Kidney capillary endothelial cell (primary cell): ENCODE data around the gene CFAP20DC.
"Not testable (repeated sequence)": the region's sequence is repeated elsewhere in the genome, so short reads cannot be mapped to it uniquely, and the experiment has no call there.

ENCODE experiments used
- DNase-seq: peaks from one replicate; pipeline ENCODE4 v3.0.0-alpha.2; 2018; ENCODE audit warnings: low spot score

The CFAP20DC gene

DNA sequence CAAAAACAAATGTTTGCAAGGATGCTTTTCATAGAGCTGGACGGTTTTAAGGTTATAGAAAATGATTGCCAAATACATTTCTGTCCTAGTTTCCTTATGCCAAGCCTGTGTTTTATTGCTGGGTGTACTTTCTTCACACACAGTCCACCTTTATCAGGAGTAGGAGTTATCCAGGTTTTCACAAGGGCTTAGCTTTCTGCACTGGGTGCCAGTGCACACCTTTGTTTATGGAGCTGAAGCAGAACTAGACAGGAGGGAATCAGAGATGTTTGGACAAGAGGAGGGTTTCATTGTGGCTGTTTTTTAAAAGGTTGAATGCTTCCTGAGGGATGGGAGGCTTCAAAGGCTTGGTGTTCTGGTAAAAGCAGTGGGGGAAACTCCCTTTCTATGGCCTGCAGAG lies 353.7 kb downstream of the CFAP20DC start:
- DNase-seq: no peak

DNA sequence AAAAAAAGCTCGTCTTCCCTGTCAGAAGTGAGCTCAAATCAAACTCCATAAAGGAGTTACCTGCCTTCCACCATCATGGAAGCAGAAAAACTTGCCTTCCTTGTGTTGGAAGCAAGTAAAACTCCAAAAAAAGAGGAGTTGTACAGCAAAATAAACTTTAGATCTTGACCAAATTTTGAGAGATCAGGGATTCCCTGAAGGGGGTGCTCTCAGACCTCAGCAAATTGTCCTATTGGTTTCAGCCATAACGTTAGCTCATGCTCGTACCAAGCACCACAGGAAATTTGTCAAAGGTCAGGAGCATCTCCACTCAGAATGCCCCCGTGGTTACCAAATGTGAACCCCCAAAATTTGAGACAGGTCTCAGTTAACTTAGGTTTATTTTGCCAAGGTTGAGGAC lies 354.5 kb downstream of the CFAP20DC start:
- DNase-seq: not testable (repeated sequence)

- no peak for DNase-seq
Measured at GRCh38 chr3:58693940-58694850, 355.6 kb downstream of the CFAP20DC start.

DNA sequence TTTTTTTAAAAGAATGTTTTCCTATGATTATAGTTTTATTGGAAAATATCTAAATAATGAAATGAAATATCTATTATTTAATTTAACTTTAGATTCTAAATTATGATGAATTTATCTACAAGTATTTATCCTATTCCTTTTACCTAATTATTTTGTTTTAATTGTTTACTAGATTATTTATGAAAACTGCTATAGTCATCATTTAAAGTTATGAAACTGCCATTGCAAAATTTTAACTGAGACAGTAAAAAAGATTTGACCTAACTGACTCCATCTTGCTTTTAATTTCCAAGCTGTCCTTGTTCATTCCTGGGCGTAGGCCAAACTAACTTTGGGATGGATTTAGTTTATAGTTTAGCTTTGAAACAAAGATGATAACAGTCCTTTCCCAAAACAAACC lies 357.3 kb downstream of the CFAP20DC start:
- DNase-seq: no peak
